RWPE1 (cell line): Measurements from ENCODE around the gene EBI3.

Source experiments
- CTCF ChIA-PET: fragments of 350-600 bp; sonication (Branson Sonifier 250); formaldehyde crosslinking; extraction: SDS; loops from one replicate; lab custom pipeline; 2021; lab: Yijun Ruan, JAX
- POLR2A ChIA-PET: fragments of 400-600 bp; formaldehyde crosslinking; extraction: SDS; loops from one replicate; lab custom pipeline; 2020; ENCODE audit warnings: antibody characterized with exemption; ENCODE audit not compliant: low non-redundant PET; lab: Yijun Ruan, JAX
- DNase-seq: peaks from one replicate; pipeline ENCODE4 v3.0.0; 2012; ENCODE audit warnings: low spot score
- H3K27ac ChIP-seq: fragments of 450-650 bp; 2 replicates; pipeline ENCODE4 v1.5.1; 2017
- TF ChIP-seq, protein P1 (sequence below): fragments of 450-650 bp; conservative IDR thresholded peaks from 2 replicates; pipeline ENCODE4 v1.5.1; 2017; ENCODE audit warnings: low read depth, mild to moderate bottlenecking

EBI3 gene

DNA sequence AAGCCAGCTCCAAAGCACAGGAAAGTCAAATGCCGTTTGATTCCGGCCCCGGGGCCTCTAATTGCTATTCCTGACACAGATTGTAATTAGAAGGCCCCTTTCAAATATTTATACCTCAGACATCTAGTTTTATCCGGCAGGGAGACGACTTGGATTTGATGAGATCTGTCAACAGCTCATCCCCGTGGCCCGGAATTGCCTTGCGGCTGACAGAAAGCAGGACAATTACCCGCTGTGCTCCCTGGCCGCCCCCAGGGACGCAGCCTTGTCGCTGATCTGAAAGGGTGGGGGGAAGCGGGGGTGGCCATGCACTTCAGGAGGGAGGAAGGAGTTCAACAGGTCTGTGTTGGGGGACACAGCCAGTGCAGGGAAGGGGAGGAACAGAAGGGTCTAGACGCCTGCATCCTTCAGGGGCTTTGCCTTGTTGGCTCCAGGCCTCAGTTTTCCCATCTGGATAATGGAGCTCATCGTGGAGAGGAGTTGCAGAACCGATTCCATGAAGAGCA is 47.9 kb downstream of the EBI3 start:
- H3K27ac ChIP-seq = no peak overlapping the region
- DNase-seq = no peak
- ChIA-PET CTCF (no interaction called here), POLR2A (no interaction called here)
- TF ChIP-seq, protein P1, sequence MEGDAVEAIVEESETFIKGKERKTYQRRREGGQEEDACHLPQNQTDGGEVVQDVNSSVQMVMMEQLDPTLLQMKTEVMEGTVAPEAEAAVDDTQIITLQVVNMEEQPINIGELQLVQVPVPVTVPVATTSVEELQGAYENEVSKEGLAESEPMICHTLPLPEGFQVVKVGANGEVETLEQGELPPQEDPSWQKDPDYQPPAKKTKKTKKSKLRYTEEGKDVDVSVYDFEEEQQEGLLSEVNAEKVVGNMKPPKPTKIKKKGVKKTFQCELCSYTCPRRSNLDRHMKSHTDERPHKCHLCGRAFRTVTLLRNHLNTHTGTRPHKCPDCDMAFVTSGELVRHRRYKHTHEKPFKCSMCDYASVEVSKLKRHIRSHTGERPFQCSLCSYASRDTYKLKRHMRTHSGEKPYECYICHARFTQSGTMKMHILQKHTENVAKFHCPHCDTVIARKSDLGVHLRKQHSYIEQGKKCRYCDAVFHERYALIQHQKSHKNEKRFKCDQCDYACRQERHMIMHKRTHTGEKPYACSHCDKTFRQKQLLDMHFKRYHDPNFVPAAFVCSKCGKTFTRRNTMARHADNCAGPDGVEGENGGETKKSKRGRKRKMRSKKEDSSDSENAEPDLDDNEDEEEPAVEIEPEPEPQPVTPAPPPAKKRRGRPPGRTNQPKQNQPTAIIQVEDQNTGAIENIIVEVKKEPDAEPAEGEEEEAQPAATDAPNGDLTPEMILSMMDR = no peak

DNA sequence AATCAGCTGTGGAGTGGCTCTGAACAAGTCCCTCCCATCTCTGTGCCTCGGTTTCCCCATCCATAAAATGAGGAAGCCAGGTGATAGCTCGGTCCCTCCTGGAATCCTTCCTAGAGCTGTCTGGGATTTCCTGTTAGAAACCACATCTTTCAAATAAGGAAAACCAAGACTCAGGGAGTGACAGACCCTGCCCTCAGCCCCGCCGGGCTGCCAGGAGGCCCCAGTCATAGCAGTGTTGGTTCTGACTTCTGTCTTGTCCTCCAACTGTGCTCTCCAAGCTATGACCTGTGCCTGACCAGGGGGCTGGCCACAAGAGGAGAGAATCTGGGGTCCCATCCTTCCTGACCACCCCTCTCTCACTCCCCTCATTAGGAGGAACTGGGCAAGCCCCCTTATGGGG is 48.7 kb downstream of the EBI3 start:
- TF ChIP-seq, protein P1 = no peak
- POLR2A ChIA-PET = no interaction called here
- DNase-seq = no peak
- no peak overlapping the region for H3K27ac ChIP-seq
- CTCF ChIA-PET = interaction anchor here (0.9 kb wide), 1 partner anchor 13 kb away, joined by 3 read pairs; no protein-coding TSS in a partner anchor

DNA sequence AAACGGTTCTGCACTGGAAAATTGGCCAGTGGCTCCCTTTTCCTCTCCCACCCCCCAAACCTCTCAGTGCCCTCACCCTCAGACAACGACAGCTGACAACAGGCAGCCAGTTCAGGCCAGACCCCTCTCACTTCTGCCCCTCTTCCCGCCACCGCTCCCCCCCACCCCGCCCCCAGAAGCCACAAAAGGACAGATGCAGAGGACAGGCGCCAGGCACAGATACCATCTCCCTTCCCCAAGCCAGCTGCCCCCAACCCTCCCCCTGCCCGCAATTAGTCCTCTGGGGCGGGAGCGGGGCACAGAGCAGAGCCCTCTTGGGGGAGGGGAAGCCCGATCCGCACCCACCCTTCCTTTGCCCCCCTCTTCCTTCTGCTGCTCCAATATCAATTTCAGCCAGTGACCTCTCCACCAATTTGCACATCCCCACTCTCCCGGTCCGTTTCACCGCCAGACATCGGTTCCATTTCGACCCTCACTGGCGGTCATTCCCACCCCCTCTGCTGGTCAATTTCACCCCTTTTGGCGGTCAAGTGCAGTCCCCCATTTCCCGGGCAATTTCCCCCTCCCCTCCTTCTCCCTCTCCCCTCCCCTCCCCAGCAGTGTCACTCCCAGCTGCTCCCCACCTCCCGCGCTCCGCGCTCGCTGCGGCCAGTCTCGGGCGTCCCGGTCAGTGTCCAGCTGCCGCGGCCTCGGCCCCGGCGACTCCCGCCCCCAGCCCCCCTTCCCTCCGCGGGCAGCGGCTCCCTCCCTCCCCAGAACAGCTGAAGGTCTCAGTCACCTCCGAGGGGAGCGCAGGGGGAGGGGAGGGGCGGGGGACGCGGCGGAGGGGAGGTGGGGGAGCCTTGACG is 49.3 kb downstream of the EBI3 start, which contains the start of gene SHD:
Gene SHD, plus strand, starts transcription at position 848 of the 848 bp plus-strand sequence. CDS start 798 bp downstream, outside the sequence.
- ChIA-PET POLR2A (no interaction called here), CTCF (interaction anchor here (0.7 to 0.9 kb wide), 2 partner anchors 14 to 33 kb away, joined by 3 to 5 read pairs; no protein-coding TSS in a partner anchor)
- DNase-seq = no peak
- TF ChIP-seq, protein P1 = no peak
- H3K27ac ChIP-seq = no peak within 1 kb of the TSS

DNA sequence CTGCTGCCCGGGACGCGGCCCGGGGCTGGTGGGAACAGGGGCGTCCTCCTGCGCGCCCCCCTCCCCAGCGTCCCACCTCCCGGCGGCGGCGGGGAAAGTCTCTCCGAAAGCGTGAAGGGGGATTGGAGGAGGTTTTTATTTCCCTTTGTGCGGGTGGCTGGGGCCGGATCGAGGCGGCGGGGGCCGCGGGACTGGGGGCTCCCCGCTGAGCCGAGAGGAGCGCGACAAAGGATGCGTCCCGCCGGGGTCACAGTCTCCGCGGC is 49.9 kb downstream of the EBI3 start:
- DNase-seq = no peak
- POLR2A ChIA-PET = no interaction called here
- CTCF ChIA-PET = interaction anchor here (0.6 to 0.7 kb wide), 2 partner anchors 34 to 850 kb away, joined by 4 to 5 read pairs; no protein-coding TSS in a partner anchor
- TF ChIP-seq, protein P1 = no peak
- no peak overlapping the region for H3K27ac ChIP-seq

DNA sequence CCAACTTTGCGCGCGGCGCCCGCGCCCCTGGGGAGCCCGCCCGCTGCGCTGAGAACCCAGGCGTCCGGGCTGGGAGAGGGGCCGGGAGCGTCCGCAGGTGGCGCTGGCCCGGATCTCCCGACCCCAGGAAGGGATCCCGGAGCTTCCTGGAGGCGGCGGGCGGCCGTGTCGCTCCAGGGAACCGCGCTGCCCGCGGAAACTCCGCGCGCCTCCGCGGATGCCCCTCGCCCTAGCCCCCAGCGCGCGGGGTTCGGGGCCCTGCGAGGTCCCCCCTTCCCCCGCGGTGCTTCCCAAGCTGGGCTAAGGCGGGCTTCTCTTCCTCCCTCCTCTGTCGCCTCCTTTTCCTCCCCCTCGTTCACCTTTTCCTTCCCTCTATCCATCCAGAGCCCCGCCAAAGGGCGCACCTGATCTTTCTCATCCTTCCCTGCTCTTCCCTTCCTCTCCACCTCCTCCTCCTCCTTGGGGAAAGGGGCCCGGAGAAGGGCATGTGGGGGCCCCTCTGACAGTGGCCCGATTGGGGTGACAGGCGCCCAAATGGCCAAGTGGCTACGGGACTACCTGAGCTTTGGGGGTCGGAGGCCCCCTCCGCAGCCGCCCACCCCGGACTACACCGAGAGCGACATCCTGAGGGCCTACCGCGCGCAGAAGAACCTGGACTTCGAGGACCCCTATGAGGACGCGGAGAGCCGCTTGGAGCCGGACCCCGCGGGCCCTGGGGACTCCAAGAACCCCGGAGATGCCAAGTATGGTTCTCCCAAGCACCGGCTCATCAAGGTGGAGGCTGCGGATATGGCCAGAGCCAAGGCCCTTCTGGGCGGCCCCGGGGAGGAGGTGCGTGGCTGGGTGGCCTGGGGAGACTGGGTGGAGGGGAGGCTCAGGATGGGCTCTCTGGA is 50.5 kb downstream of the EBI3 start:
- TF ChIP-seq, protein P1 = no peak
- DNase-seq = no peak
- no peak overlapping the region for H3K27ac ChIP-seq
- ChIA-PET POLR2A (no interaction called here), CTCF (interaction anchor here (0.5 to 0.6 kb wide), 3 partner anchors 245 to 850 kb away, joined by 3 to 4 read pairs (median 3); no protein-coding TSS in a partner anchor)
